ENCODE data around the gene EXOC3L4.

EXOC3L4 gene

GRCh38 chr14:103093856-103094405, 594 bp upstream of the EXOC3L4 start:
- no peak for DNase-seq (ENCODE audit: low read depth, low spot score)
- H3K4me3 ChIP-seq (ENCODE audit: low read depth, low read length) = no peak overlapping the region
- no peak for TF ChIP-seq CTCF (IDR thresholded peaks at IDR 0.05; ENCODE audit: insufficient read depth, low read length, missing control alignments)
- CTCF ChIA-PET = interaction anchor here (1.3 to 3.9 kb wide), 2 partner anchors 9 to 11 kb away, joined by 3 to 44 read pairs; no protein-coding TSS in a partner anchor
- POLR2A ChIA-PET = no interaction called here

- no peak overlapping the region for H3K4me3 ChIP-seq (ENCODE audit: low read depth, low read length)
- TF ChIP-seq CTCF (IDR thresholded peaks at IDR 0.05; ENCODE audit: insufficient read depth, low read length, missing control alignments) = no peak
- no peak for DNase-seq (ENCODE audit: low read depth, low spot score)
- CTCF ChIA-PET = interaction anchor here (0.9 to 3.9 kb wide), 5 partner anchors 9 to 197 kb away, joined by 3 to 44 read pairs (median 5); no protein-coding TSS in a partner anchor
- POLR2A ChIA-PET = no interaction called here
Observed at GRCh38 chr14:103095210-103095778, 769 bp downstream of the EXOC3L4 start.

DNA sequence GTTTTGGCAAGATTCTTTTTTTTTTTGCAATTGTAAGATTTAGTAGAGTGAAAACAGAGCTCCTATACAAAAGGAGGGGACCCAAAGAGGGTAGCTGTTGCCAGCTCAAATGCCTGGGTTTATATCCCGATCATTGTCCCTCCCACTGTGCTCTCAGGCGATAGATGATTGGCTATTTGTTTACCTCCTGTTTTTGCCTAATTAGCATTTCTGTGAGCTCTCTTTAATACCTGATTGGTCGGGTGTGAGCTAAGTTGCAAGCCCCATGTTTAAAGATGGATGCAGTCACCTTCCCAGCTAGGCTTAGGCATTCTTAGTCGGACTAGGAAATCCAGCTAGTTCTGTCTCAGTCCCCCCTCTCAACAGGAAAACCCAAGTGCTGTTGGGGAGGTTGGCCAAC, 1.9 kb downstream of the EXOC3L4 start:
- ChIA-PET CTCF (interaction anchor here (0.7 to 3.9 kb wide), 7 partner anchors 9 to 196 kb away, joined by 3 to 44 read pairs (median 5); no protein-coding TSS in a partner anchor), POLR2A (no interaction called here)
- no peak for TF ChIP-seq CTCF (IDR thresholded peaks at IDR 0.05; ENCODE audit: insufficient read depth, low read length, missing control alignments)
- H3K4me3 ChIP-seq (ENCODE audit: low read depth, low read length) = no peak overlapping the region
- DNase-seq (ENCODE audit: low read depth, low spot score) = no peak

DNA sequence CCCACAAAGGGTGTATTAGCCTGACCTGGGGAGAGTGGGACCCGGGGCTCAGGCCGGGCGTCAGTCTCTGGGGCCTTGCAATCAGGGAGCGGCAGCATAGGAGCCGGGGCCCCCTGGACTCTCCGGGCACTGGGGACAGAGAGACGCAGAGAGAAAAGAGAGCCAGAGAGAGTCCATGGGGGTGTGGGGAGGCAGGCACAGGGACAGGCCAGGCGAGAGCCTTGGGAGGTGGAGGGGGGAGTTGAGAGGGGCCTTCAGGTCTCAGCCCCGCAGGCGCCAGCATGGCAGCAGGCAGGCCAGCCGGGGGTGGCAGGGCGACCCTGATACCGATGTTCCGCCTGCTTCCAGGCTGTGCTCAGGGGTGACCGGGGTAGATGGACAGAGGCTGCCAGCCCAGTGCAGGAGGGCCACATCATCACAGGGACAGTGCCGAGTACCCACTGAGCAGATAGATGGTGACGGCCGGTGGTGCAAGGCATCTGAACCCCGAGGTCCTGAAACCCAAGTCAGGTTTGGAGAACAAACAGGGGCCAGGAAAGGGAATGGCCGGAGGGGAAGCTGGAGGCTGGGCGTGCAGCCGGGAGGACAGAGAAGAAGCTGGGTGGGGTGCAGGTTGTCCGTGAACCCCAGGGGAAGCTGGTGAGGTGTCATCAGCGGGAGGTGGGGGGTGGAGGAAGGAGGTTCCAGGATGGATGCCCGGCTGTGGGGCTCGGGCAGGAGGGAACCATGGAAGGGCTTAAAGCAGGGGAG, 2.9 kb downstream of the EXOC3L4 start:
- CTCF ChIA-PET = interaction anchor here (0.8 to 9.9 kb wide), 5 partner anchors 8 to 195 kb away, joined by 3 to 171 read pairs (median 5); no protein-coding TSS in a partner anchor
- no peak for DNase-seq (ENCODE audit: low read depth, low spot score)
- POLR2A ChIA-PET = no interaction called here

GRCh38 chr14:103097994-103098957, 3.8 kb downstream of the EXOC3L4 start:
- no peak overlapping the region for H3K4me3 ChIP-seq (ENCODE audit: low read depth, low read length)
- ChIA-PET CTCF (interaction anchor here (0.8 to 9.9 kb wide), 3 partner anchors 10 to 193 kb away, joined by 3 to 171 read pairs (median 4); no protein-coding TSS in a partner anchor), POLR2A (no interaction called here)
- TF ChIP-seq CTCF (IDR thresholded peaks at IDR 0.05; ENCODE audit: insufficient read depth, low read length, missing control alignments) = no peak
- DNase-seq (ENCODE audit: low read depth, low spot score) = no peak

More for the DNA sequence above, 2.9 kb downstream of the EXOC3L4 start:
- TF ChIP-seq CTCF (IDR thresholded peaks at IDR 0.05; ENCODE audit: insufficient read depth, low read length, missing control alignments) = no peak
- no peak overlapping the region for H3K4me3 ChIP-seq (ENCODE audit: low read depth, low read length)

Measured in AG04449 (cell line).